ENCODE data around the gene PACS2.

DNA sequence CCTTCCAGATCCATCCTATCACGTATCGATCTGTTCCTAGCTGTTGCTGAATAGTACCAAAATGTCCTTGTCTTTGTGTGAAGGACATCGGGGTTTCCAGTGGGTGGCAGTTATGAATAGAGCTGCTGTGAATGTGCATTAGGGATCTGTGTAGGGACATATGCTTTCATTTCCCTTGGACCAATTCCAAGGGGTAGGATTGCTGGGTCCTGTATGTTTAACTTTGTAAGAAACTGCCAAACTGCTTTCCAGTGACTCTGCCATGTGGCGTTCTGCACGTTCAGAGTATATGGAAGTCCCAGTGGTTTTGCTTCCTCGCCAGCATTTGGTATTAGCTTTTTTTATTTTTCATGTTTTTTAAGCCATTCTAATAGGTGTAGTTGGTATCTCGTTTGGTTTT, 28.6 kb downstream of the PACS2 start:
- TF ChIP-seq, protein P1, sequence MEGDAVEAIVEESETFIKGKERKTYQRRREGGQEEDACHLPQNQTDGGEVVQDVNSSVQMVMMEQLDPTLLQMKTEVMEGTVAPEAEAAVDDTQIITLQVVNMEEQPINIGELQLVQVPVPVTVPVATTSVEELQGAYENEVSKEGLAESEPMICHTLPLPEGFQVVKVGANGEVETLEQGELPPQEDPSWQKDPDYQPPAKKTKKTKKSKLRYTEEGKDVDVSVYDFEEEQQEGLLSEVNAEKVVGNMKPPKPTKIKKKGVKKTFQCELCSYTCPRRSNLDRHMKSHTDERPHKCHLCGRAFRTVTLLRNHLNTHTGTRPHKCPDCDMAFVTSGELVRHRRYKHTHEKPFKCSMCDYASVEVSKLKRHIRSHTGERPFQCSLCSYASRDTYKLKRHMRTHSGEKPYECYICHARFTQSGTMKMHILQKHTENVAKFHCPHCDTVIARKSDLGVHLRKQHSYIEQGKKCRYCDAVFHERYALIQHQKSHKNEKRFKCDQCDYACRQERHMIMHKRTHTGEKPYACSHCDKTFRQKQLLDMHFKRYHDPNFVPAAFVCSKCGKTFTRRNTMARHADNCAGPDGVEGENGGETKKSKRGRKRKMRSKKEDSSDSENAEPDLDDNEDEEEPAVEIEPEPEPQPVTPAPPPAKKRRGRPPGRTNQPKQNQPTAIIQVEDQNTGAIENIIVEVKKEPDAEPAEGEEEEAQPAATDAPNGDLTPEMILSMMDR (IDR thresholded peaks at IDR 0.05): no peak
- TF ChIP-seq POLR2A (IDR thresholded peaks at IDR 0.05): no peak
